T-helper 2 cell treated with Interferon-gamma antibody and Interleukin-4, amounts not matched to agents 5 μg/mL and 100 μg/mL, for 36 hours (primary cell): ENCODE data around the gene HHLA2.

ENCODE experiments used
- DNase-seq: peaks from one replicate; pipeline ENCODE4 v3.0.0; 2021; ENCODE audit warnings: low spot score
- H3K27ac Mint-ChIP-seq: one replicate; pipeline ENCODE4 v1.8.0; 2021; ENCODE audit warnings: mild to moderate bottlenecking, mixed read lengths
- H3K27me3 Mint-ChIP-seq: one replicate; pipeline ENCODE4 v1.8.0; 2021; ENCODE audit warnings: low read depth, mixed read lengths
- H3K36me3 Mint-ChIP-seq: one replicate; pipeline ENCODE4 v1.8.0; 2021; ENCODE audit warnings: low read depth, mixed read lengths
- H3K4me1 Mint-ChIP-seq: one replicate; pipeline ENCODE4 v1.8.0; 2021; ENCODE audit warnings: low read depth, mixed read lengths
- H3K4me3 Mint-ChIP-seq: one replicate; pipeline ENCODE4 v1.8.0; 2022; ENCODE audit warnings: mild to moderate bottlenecking, moderate library complexity, mixed read lengths
- H3K9me3 Mint-ChIP-seq: one replicate; pipeline ENCODE4 v1.8.0; 2021; ENCODE audit warnings: mixed read lengths

Gene HHLA2

GRCh38 chr3:108312656-108313055 is 16.3 kb downstream of the HHLA2 start:
- no peaks in the 10 kb centered on the region for H3K4me1 Mint-ChIP-seq
- H3K36me3 Mint-ChIP-seq: peaks cover 7% of the 10 kb centered on the region
- no peak for DNase-seq
- H3K4me3 Mint-ChIP-seq: no peak overlapping the region
- peaks cover 14% of the 10 kb centered on the region for H3K9me3 Mint-ChIP-seq
- H3K27me3 Mint-ChIP-seq: no peaks in the 10 kb centered on the region
- no peak overlapping the region for H3K27ac Mint-ChIP-seq

GRCh38 chr3:108315767-108316301 is 19.5 kb downstream of the HHLA2 start:
- Mint-ChIP-seq H3K27ac (no peak overlapping the region), H3K36me3 (no peaks in the 10 kb centered on the region), H3K9me3 (no peaks in the 10 kb centered on the region), H3K4me3 (no peak overlapping the region), H3K27me3 (no peaks in the 10 kb centered on the region), H3K4me1 (no peaks in the 10 kb centered on the region)
- DNase-seq: no peak

- H3K27ac Mint-ChIP-seq: no peak overlapping the region
Measured at GRCh38 chr3:108319428-108320082, 23.2 kb downstream of the HHLA2 start.

GRCh38 chr3:108320746-108321350 is 24.5 kb downstream of the HHLA2 start:
- no peak for DNase-seq
- no peak overlapping the region for H3K27ac Mint-ChIP-seq
- peaks cover 5% of the 10 kb centered on the region for H3K27me3 Mint-ChIP-seq
- no peak overlapping the region for H3K4me3 Mint-ChIP-seq
- peaks cover 6% of the 10 kb centered on the region for H3K9me3 Mint-ChIP-seq
- peaks cover 6% of the 10 kb centered on the region for H3K36me3 Mint-ChIP-seq
- H3K4me1 Mint-ChIP-seq: peaks cover 3% of the 10 kb centered on the region

More at GRCh38 chr3:108319428-108320082, 23.2 kb downstream of the HHLA2 start:
- H3K4me3 Mint-ChIP-seq: no peak overlapping the region
- H3K27me3 Mint-ChIP-seq: peaks cover 5% of the 10 kb centered on the region
- H3K36me3 Mint-ChIP-seq: no peaks in the 10 kb centered on the region
- no peaks in the 10 kb centered on the region for H3K9me3 Mint-ChIP-seq
- no peak for DNase-seq
- H3K4me1 Mint-ChIP-seq: peaks cover 3% of the 10 kb centered on the region

GRCh38 chr3:108322352-108322751 is 26.0 kb downstream of the HHLA2 start:
- Mint-ChIP-seq H3K27ac (no peak overlapping the region), H3K4me1 (peaks cover 7% of the 10 kb centered on the region), H3K9me3 (peaks cover 17% of the 10 kb centered on the region), H3K36me3 (peaks cover 14% of the 10 kb centered on the region), H3K27me3 (peaks cover 5% of the 10 kb centered on the region), H3K4me3 (no peak overlapping the region)
- no peak for DNase-seq

GRCh38 chr3:108324177-108324576 is 27.8 kb downstream of the HHLA2 start:
- no peak for DNase-seq
- Mint-ChIP-seq H3K27ac (no peak overlapping the region), H3K36me3 (peaks cover 16% of the 10 kb centered on the region), H3K4me3 (no peak overlapping the region), H3K27me3 (peaks cover 5% of the 10 kb centered on the region), H3K4me1 (peaks cover 20% of the 10 kb centered on the region), H3K9me3 (peaks cover 20% of the 10 kb centered on the region)

GRCh38 chr3:108327168-108327567 is 30.8 kb downstream of the HHLA2 start:
- peak overlapping the region; percentile 7 for H3K4me3 Mint-ChIP-seq
- H3K9me3 Mint-ChIP-seq: peaks cover 20% of the 10 kb centered on the region
- no peaks in the 10 kb centered on the region for H3K27me3 Mint-ChIP-seq
- peak overlapping the region; percentile 2 for H3K27ac Mint-ChIP-seq
- peaks cover 19% of the 10 kb centered on the region for H3K36me3 Mint-ChIP-seq
- DNase-seq: no peak
- peaks cover 40% of the 10 kb centered on the region for H3K4me1 Mint-ChIP-seq

GRCh38 chr3:108328821-108329486 is 32.6 kb downstream of the HHLA2 start:
- peak overlapping the region; percentile 68 for H3K27ac Mint-ChIP-seq
- peak; percentile 17 for DNase-seq
- H3K4me3 Mint-ChIP-seq: peak overlapping the region; percentile 32
- H3K36me3 Mint-ChIP-seq: peaks cover 19% of the 10 kb centered on the region
- peaks cover 40% of the 10 kb centered on the region for H3K4me1 Mint-ChIP-seq
- peaks cover 20% of the 10 kb centered on the region for H3K9me3 Mint-ChIP-seq
- no peaks in the 10 kb centered on the region for H3K27me3 Mint-ChIP-seq

GRCh38 chr3:108329508-108329907 is 33.2 kb downstream of the HHLA2 start:
- H3K9me3 Mint-ChIP-seq: peaks cover 20% of the 10 kb centered on the region
- H3K4me1 Mint-ChIP-seq: peaks cover 40% of the 10 kb centered on the region
- peaks cover 19% of the 10 kb centered on the region for H3K36me3 Mint-ChIP-seq
- no peak for DNase-seq
- H3K27ac Mint-ChIP-seq: peak overlapping the region; percentile 37
- no peaks in the 10 kb centered on the region for H3K27me3 Mint-ChIP-seq
- H3K4me3 Mint-ChIP-seq: peak overlapping the region; percentile 32

- Mint-ChIP-seq H3K27me3 (no peaks in the 10 kb centered on the region), H3K36me3 (peaks cover 21% of the 10 kb centered on the region), H3K27ac (no peak overlapping the region), H3K4me3 (no peak overlapping the region), H3K4me1 (peaks cover 40% of the 10 kb centered on the region), H3K9me3 (peaks cover 20% of the 10 kb centered on the region)
- DNase-seq: no peak
Measured at GRCh38 chr3:108329947-108330346, 33.6 kb downstream of the HHLA2 start.

- Mint-ChIP-seq H3K27ac (no peak overlapping the region), H3K9me3 (peaks cover 9% of the 10 kb centered on the region), H3K4me3 (no peak overlapping the region), H3K27me3 (peaks cover 2% of the 10 kb centered on the region), H3K4me1 (peaks cover 40% of the 10 kb centered on the region), H3K36me3 (peaks cover 11% of the 10 kb centered on the region)
- no peak for DNase-seq
Measured at GRCh38 chr3:108331792-108332191, 35.4 kb downstream of the HHLA2 start.

- H3K4me1 Mint-ChIP-seq: peaks cover 25% of the 10 kb centered on the region
- peaks cover 5% of the 10 kb centered on the region for H3K27me3 Mint-ChIP-seq
- DNase-seq: no peak
- H3K27ac Mint-ChIP-seq: no peak overlapping the region
- H3K9me3 Mint-ChIP-seq: no peaks in the 10 kb centered on the region
- H3K36me3 Mint-ChIP-seq: peaks cover 5% of the 10 kb centered on the region
- no peak overlapping the region for H3K4me3 Mint-ChIP-seq
Measured at GRCh38 chr3:108333961-108334360, 37.6 kb downstream of the HHLA2 start.

GRCh38 chr3:108334701-108335100 is 38.4 kb downstream of the HHLA2 start:
- DNase-seq: no peak
- Mint-ChIP-seq H3K4me1 (peaks cover 18% of the 10 kb centered on the region), H3K4me3 (no peak overlapping the region), H3K27ac (no peak overlapping the region), H3K27me3 (peaks cover 5% of the 10 kb centered on the region), H3K9me3 (no peaks in the 10 kb centered on the region), H3K36me3 (peaks cover 4% of the 10 kb centered on the region)

- H3K27me3 Mint-ChIP-seq: peaks cover 8% of the 10 kb centered on the region
- H3K4me3 Mint-ChIP-seq: no peak overlapping the region
- DNase-seq: no peak
- H3K9me3 Mint-ChIP-seq: no peaks in the 10 kb centered on the region
- H3K4me1 Mint-ChIP-seq: peaks cover 12% of the 10 kb centered on the region
- no peak overlapping the region for H3K27ac Mint-ChIP-seq
- H3K36me3 Mint-ChIP-seq: peaks cover 3% of the 10 kb centered on the region
Measured at GRCh38 chr3:108338901-108339545, 42.7 kb downstream of the HHLA2 start.
